T-cell (primary cell): ENCODE data around the gene RBP2. TPM values are rescaled to one million over a fixed set of nuclear protein-coding genes. Genes with fewer than 3 reads are reported as not detected.

ENCODE experiments used
- ATAC-seq, 4 experiments: fragments of 200-7000 bp in 3 of 4; fragments of 150-1000 bp in 1 of 4; cut with Tn5 transposase; replicated peaks in 1 of 4; 1 replicate in 3 of 4; 2 replicates in 1 of 4; pipeline ENCODE4 v1.10.0; 2021; ENCODE audit warnings: moderate library complexity in 3 of 4, mild to moderate bottlenecking in 2 of 4, moderate number of reproducible peaks in 1 of 4
- CTCF ChIA-PET, 2 donors: fragments of 300-600 bp; sonication (Branson Sonifier 250); formaldehyde crosslinking; loops; one replicate each; lab custom pipeline; 2022; ENCODE audit warnings: antibody characterized with exemption in 2 of 2; lab: Charles Lee
- POLR2A ChIA-PET, 2 donors: fragments of 300-600 bp; sonication (Branson Sonifier 250); formaldehyde crosslinking; loops; one replicate each; lab custom pipeline; 2022; ENCODE audit warnings: antibody characterized with exemption in 2 of 2; lab: Charles Lee
- DNase-seq, 35 experiments: peaks; one replicate each; pipeline versions ENCODE4 v3.0.0 to v3.0.0-alpha.2; 2013 to 2023
- H3K27ac ChIP-seq: one replicate; pipeline ENCODE4 v1.5.1; 2013; ENCODE audit warnings: low read length
- H3K27me3 ChIP-seq, 2 experiments: replicated peaks in 1 of 2; 1 replicate in 1 of 2; 2 replicates in 1 of 2; pipeline versions ENCODE4 v1.6.1 to v1.7.0; 2013; ENCODE audit warnings: low read length in 1 of 2, mixed read lengths in 1 of 2; ENCODE audit not compliant: control insufficient read depth in 2 of 2, insufficient read depth in 2 of 2; ENCODE audit errors: extremely low read depth in 1 of 2
- H3K36me3 ChIP-seq, 2 donors: 1 replicate in 1 of 2; 2 replicates in 1 of 2; pipeline versions ENCODE4 v1.6.1 to v1.7.0; 2013; ENCODE audit warnings: low read length in 1 of 2; ENCODE audit not compliant: control insufficient read depth in 2 of 2, insufficient read depth in 1 of 2; ENCODE audit errors: extremely low read depth in 1 of 2
- H3K4me1 ChIP-seq, 2 experiments: 1 replicate in 1 of 2; 2 replicates in 1 of 2; pipeline versions ENCODE4 v1.6.1 to v1.7.0; 2013; ENCODE audit warnings: low read length in 2 of 2, mixed read lengths in 1 of 2; ENCODE audit not compliant: insufficient read depth in 2 of 2, control insufficient read depth in 1 of 2; ENCODE audit errors: extremely low read depth in 1 of 2
- H3K4me3 ChIP-seq, 2 donors: 1 replicate in 1 of 2; 2 replicates in 1 of 2; pipeline versions ENCODE4 v1.5.1 to v1.7.0; 2013; ENCODE audit warnings: mild to moderate bottlenecking in 2 of 2, low read length in 1 of 2, moderate library complexity in 1 of 2; ENCODE audit not compliant: control insufficient read depth in 1 of 2; ENCODE audit errors: extremely low read depth in 1 of 2
- H3K9me3 ChIP-seq: 2 replicates; pipeline ENCODE4 v1.7.0; 2013
- H3K27ac Mint-ChIP-seq, 2 donors: one replicate each; pipeline ENCODE4 v1.8.0; 2020 to 2021; ENCODE audit warnings: mild to moderate bottlenecking in 2 of 2, mixed read lengths in 2 of 2
- H3K27me3 Mint-ChIP-seq, 2 donors: one replicate each; pipeline ENCODE4 v1.8.0; 2021 to 2022; ENCODE audit warnings: mixed read lengths in 2 of 2
- H3K36me3 Mint-ChIP-seq: one replicate; pipeline ENCODE4 v1.8.0; 2021; ENCODE audit warnings: mixed read lengths
- H3K4me1 Mint-ChIP-seq, 3 donors: one replicate each; pipeline ENCODE4 v1.8.0; 2020 to 2022; ENCODE audit warnings: mixed read lengths in 3 of 3, mild to moderate bottlenecking in 1 of 3
- H3K4me3 Mint-ChIP-seq, 3 donors: one replicate each; pipeline ENCODE4 v1.8.0; 2020 to 2022; ENCODE audit warnings: mild to moderate bottlenecking in 3 of 3, mixed read lengths in 3 of 3, moderate library complexity in 3 of 3
- H3K9me3 Mint-ChIP-seq, 3 donors: one replicate each; pipeline ENCODE4 v1.8.0; 2020 to 2022; ENCODE audit warnings: mixed read lengths in 3 of 3
- WGBS: methylation state at CpG from one replicate; pipeline ENCODE4 v1.1.5; 2013; ENCODE audit warnings: missing lambda C conversion rate; ENCODE audit not compliant: insufficient coverage; 5-methylcytosine and 5-hydroxymethylcytosine counted together
- total RNA-seq, 35 experiments: library from RNA in 6 of 35; stranded (reverse) in 6 of 35; fragments of 120-200 nt in 1 of 35; gene quantifications; one replicate each; pipeline versions ENCODE4 v1.2.1 to v1.2.4 and lab custom pipeline; 2013 to 2026

The RBP2 gene
- total RNA-seq, 5 donors from 2014 or later (not counting 1 experiment from before 2014, with no cell fraction given) = not detected

GRCh38 chr3:139441656-139442055 is 34.7 kb downstream of the RBP2 start:
- WGBS = 91% methylated on average over 1 of the region's 1 CpG
- Mint-ChIP-seq H3K4me3 (no peak overlapping the region), H3K36me3 (no peaks in the 10 kb centered on the region), H3K4me1 (no peaks in the 10 kb centered on the region), H3K9me3 (no peaks in the 10 kb centered on the region), H3K27me3 (no peaks in the 10 kb centered on the region), H3K27ac (no peak overlapping the region)
- Histone ChIP-seq H3K4me1 (no peaks in the 10 kb centered on the region), H3K4me3 (no peak overlapping the region), H3K27me3 (no peaks in the 10 kb centered on the region), H3K9me3 (no peaks in the 10 kb centered on the region), H3K27ac (no peak overlapping the region), H3K36me3 (no peaks in the 10 kb centered on the region)
- no peak for DNase-seq
- POLR2A ChIA-PET = no interaction called here
- CTCF ChIA-PET = no interaction called here
- no peak for ATAC-seq

DNA sequence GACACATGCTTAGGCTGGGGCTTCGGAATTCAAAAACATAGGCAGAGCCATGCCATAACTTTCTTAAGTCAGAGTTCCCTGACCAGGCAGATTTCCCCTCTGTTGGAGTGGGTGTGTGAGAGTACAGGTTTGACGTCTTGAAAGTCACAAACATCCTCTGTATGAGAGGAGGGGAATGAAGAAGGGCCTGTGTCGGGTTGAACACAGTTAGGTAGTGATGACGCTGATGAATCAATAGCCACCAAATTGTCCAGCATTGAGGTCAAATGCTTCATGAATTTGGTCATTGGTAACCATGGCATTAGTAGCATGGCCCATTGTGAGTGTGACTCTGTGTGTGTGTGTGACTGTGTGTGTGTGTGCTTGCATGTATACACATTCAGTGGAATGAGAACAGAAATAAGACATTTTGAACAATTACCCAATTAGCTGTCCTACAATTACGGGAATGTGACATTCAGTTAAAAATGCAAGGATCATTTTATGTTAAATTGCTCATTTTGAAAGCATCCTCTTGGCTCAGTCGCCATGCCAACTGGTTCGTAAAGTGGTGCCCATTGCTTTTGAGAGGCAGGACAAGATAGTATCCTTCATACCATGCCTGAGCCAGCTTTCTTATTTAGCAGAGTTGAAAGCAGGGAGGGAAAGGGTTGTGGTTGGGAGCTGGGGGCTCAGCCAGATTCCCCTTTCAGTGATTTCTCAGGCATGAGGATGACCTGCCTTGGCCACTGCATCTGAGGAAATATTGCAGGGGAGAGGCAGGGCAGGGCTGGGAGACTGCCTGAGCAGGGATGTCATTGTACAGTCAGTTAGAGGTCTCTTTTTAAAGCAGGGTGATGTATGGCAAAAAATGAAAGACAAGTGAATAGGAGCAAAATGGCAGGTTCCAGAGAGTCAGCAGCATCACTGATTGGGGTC is 35.4 kb downstream of the RBP2 start:
- H3K4me1 Mint-ChIP-seq = no peaks in the 10 kb centered on the region
- CTCF ChIA-PET = no interaction called here
- POLR2A ChIA-PET = no interaction called here
- Histone ChIP-seq H3K36me3 (no peaks in the 10 kb centered on the region), H3K9me3 (no peaks in the 10 kb centered on the region), H3K4me3 (no peak overlapping the region), H3K4me1 (no peaks in the 10 kb centered on the region), H3K27me3 (no peaks in the 10 kb centered on the region), H3K27ac (no peak overlapping the region)
- H3K4me3 Mint-ChIP-seq = no peak overlapping the region
- no peaks in the 10 kb centered on the region for H3K36me3 Mint-ChIP-seq
- H3K27ac Mint-ChIP-seq = no peak overlapping the region
- no peak for DNase-seq
- no peaks in the 10 kb centered on the region for H3K27me3 Mint-ChIP-seq
- no peak for ATAC-seq
- WGBS = 93% methylated on average over 3 of the region's 7 CpGs
- H3K9me3 Mint-ChIP-seq = no peaks in the 10 kb centered on the region

DNA sequence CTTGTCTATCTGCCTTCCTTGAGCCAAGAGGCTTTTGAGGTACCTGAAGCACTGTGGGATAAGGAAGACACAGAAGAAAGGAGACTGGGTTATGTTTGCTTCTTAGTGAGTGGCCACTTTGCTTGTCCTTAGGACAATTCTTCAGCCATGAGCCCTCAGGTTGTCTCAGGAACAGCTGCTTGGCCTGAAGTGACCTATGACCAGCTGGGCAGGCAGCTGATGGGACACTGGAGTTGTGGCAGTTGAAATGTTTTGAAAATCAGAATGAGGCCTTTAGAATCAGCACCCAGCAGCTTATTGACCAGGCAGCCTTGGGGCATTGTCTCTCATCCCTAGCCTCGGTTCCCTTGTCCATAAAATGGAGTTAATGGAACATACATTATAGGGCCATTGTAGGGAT is 37.0 kb downstream of the RBP2 start:
- Mint-ChIP-seq H3K9me3 (no peaks in the 10 kb centered on the region), H3K4me3 (no peak overlapping the region), H3K27me3 (no peaks in the 10 kb centered on the region), H3K27ac (no peak overlapping the region), H3K4me1 (no peaks in the 10 kb centered on the region), H3K36me3 (no peaks in the 10 kb centered on the region)
- DNase-seq = no peak
- POLR2A ChIA-PET = interaction anchor here in 1 of 2 donors (0.6 kb wide), 1 partner anchor 1269 kb away, joined by 5 read pairs; no protein-coding TSS in a partner anchor
- H3K9me3 ChIP-seq = no peaks in the 10 kb centered on the region
- CTCF ChIA-PET = interaction anchor here in 1 of 2 donors (1.1 kb wide), 1 partner anchor 11 kb away, joined by 6 read pairs; no protein-coding TSS in a partner anchor
- ATAC-seq = no peak
- H3K27ac ChIP-seq = no peak overlapping the region
- no peaks in the 10 kb centered on the region for H3K27me3 ChIP-seq
- H3K4me1 ChIP-seq = no peaks in the 10 kb centered on the region
- no peaks in the 10 kb centered on the region for H3K36me3 ChIP-seq
- no peak overlapping the region for H3K4me3 ChIP-seq
- no CpG with 5 or more reads among the region's 1 CpG for WGBS

- ChIA-PET CTCF (interaction anchor here in 1 of 2 donors (1.1 kb wide), 1 partner anchor 14 kb away, joined by 4 read pairs; no protein-coding TSS in a partner anchor), POLR2A (no interaction called here)
- ATAC-seq = no peak
- H3K4me3 Mint-ChIP-seq = no peak overlapping the region
- H3K9me3 Mint-ChIP-seq = no peaks in the 10 kb centered on the region
- no peaks in the 10 kb centered on the region for H3K36me3 ChIP-seq
- H3K27me3 Mint-ChIP-seq = no peaks in the 10 kb centered on the region
- no peak overlapping the region for H3K27ac Mint-ChIP-seq
- peaks cover 10% of the 10 kb centered on the region for H3K36me3 Mint-ChIP-seq
- H3K4me1 Mint-ChIP-seq = no peaks in the 10 kb centered on the region
- DNase-seq = no peak
- H3K4me1 ChIP-seq = no peaks in the 10 kb centered on the region
- H3K9me3 ChIP-seq = no peaks in the 10 kb centered on the region
- no peaks in the 10 kb centered on the region for H3K27me3 ChIP-seq
- no peak overlapping the region for H3K27ac ChIP-seq
- 71% methylated on average over 6 of the region's 6 CpGs for WGBS
- H3K4me3 ChIP-seq = no peak overlapping the region
These were observed 41.5 kb downstream of the RBP2 start for GRCh38 chr3:139434764-139435307.

DNA sequence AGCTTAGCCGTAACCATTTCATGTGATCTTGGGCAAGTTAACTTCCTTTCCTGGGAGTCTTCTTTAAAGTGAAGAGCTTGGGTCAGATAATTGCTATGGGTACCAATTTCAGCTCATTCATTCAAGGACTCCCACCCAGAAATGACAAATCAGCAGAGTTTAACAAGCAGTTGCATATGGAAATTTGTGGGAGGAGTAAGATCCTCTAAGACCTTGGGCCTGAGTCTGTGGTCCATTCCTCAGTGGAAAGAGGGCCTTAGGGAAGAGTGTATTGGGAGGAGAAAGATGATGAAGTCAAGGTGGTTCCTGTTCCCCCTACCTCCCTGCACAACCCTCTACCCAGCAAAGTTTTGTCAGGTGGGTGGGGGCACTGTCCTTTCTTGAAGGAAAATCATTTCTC is 42.1 kb downstream of the RBP2 start:
- no peaks in the 10 kb centered on the region for H3K27me3 Mint-ChIP-seq
- ChIA-PET CTCF (interaction anchor here in 1 of 2 donors (0.6 to 1.1 kb wide), 2 partner anchors 13 to 1430 kb away, joined by 4 to 6 read pairs; no protein-coding TSS in a partner anchor), POLR2A (no interaction called here)
- no peaks in the 10 kb centered on the region for H3K9me3 Mint-ChIP-seq
- H3K4me1 Mint-ChIP-seq = no peaks in the 10 kb centered on the region
- Histone ChIP-seq H3K27ac (no peak overlapping the region), H3K27me3 (no peaks in the 10 kb centered on the region), H3K4me3 (no peak overlapping the region), H3K9me3 (no peaks in the 10 kb centered on the region), H3K36me3 (no peaks in the 10 kb centered on the region), H3K4me1 (no peaks in the 10 kb centered on the region)
- H3K27ac Mint-ChIP-seq = no peak overlapping the region
- no peak for ATAC-seq
- H3K36me3 Mint-ChIP-seq = peaks cover 10% of the 10 kb centered on the region
- DNase-seq = no peak
- WGBS = no CpG with 5 or more reads among the region's 1 CpG
- H3K4me3 Mint-ChIP-seq = no peak overlapping the region

GRCh38 chr3:139433089-139433488 is 43.2 kb downstream of the RBP2 start:
- Mint-ChIP-seq H3K4me3 (no peak overlapping the region), H3K27me3 (no peaks in the 10 kb centered on the region), H3K36me3 (peaks cover 10% of the 10 kb centered on the region), H3K4me1 (no peaks in the 10 kb centered on the region), H3K9me3 (no peaks in the 10 kb centered on the region), H3K27ac (no peak overlapping the region)
- Histone ChIP-seq H3K27ac (no peak overlapping the region), H3K27me3 (no peaks in the 10 kb centered on the region), H3K4me1 (no peaks in the 10 kb centered on the region), H3K9me3 (no peaks in the 10 kb centered on the region), H3K4me3 (no peak overlapping the region), H3K36me3 (no peaks in the 10 kb centered on the region)
- POLR2A ChIA-PET = interaction anchor here in 1 of 2 donors (0.7 kb wide), 1 partner anchor 20 kb away, joined by 3 read pairs; no protein-coding TSS in a partner anchor
- no CpG with 5 or more reads among the region's 1 CpG for WGBS
- no peak for ATAC-seq
- DNase-seq = no peak
- CTCF ChIA-PET = no interaction called here
